OCI-LY7 (cell line): ENCODE measurements around the gene POU4F1. TPM values are rescaled to one million over a fixed set of nuclear protein-coding genes. Genes with fewer than 3 reads are reported as not detected.

ENCODE experiments used
- BruUV-seq: library from RNA; stranded (reverse); fragments of 400-500 nt; replicated peaks from 2 replicates; lab custom pipeline; 2021; lab: Mats Ljungman, UMichigan
- CTCF ChIA-PET: fragments of 300-600 bp; sonication (Branson Sonifier 250); formaldehyde crosslinking; loops from one replicate; lab custom pipeline; 2022; ENCODE audit warnings: antibody characterized with exemption; ENCODE audit not compliant: unreplicated experiment; lab: Charles Lee
- POLR2A ChIA-PET: fragments of 300-600 bp; sonication (Branson Sonifier 250); formaldehyde crosslinking; loops from one replicate; lab custom pipeline; 2022; ENCODE audit warnings: antibody characterized with exemption; lab: Charles Lee
- DNase-seq: peaks from one replicate; pipeline ENCODE4 v3.0.0-alpha.2; 2015; ENCODE audit warnings: low spot score
- H2AFZ ChIP-seq: fragments of 200-600 bp; sonication (generic), shearing (Covaris generic); 2 replicates; pipeline ENCODE4 v1.6.1; 2014; ENCODE audit warnings: mild to moderate bottlenecking, antibody characterized with exemption, low read length, moderate library complexity
- H3K27ac ChIP-seq: fragments of 200-600 bp; sonication (generic); 2 replicates; pipeline ENCODE4 v1.5.1; 2014; ENCODE audit warnings: mixed run types, low read depth, mild to moderate bottlenecking, moderate library complexity, low read length, inconsistent platforms; ENCODE audit not compliant: poor library complexity, severe bottlenecking
- H3K36me3 ChIP-seq: fragments of 200-600 bp; sonication (generic); 2 replicates; pipeline ENCODE4 v1.6.1; 2014; ENCODE audit warnings: mild to moderate bottlenecking, antibody characterized with exemption, low read length, moderate library complexity, mixed read lengths; ENCODE audit not compliant: insufficient read depth
- H3K4me1 ChIP-seq: fragments of 200-600 bp; sonication (generic); 2 replicates; pipeline ENCODE4 v1.5.1; 2014; ENCODE audit warnings: mild to moderate bottlenecking, low read length; ENCODE audit not compliant: insufficient read depth, poor library complexity, severe bottlenecking
- H3K4me2 ChIP-seq: fragments of 200-600 bp; sonication (generic); 2 replicates; pipeline ENCODE4 v1.6.1; 2014; ENCODE audit warnings: mild to moderate bottlenecking, low read length
- H3K4me3 ChIP-seq: fragments of 200-600 bp; sonication (generic); 2 replicates; pipeline ENCODE4 v1.5.1; 2014; ENCODE audit warnings: mild to moderate bottlenecking, low read depth, low read length; ENCODE audit not compliant: poor library complexity, severe bottlenecking
- H3K79me2 ChIP-seq: fragments of 200-600 bp; sonication (generic); 2 replicates; pipeline ENCODE4 v1.6.1; 2016; ENCODE audit warnings: low read depth, mild to moderate bottlenecking, low read length, moderate library complexity, mixed read lengths; ENCODE audit not compliant: insufficient read depth
- H3K9me2 ChIP-seq: fragments of 200-600 bp; sonication (generic); 2 replicates; pipeline ENCODE4 v1.6.1; 2016; ENCODE audit warnings: mild to moderate bottlenecking, low read length, mixed read lengths; ENCODE audit not compliant: insufficient read depth
- H3K9me3 ChIP-seq: fragments of 200-600 bp; sonication (generic); 2 replicates; pipeline ENCODE4 v1.6.1; 2014; ENCODE audit warnings: mild to moderate bottlenecking, mixed run types, low read length, mixed read lengths
- H4K20me1 ChIP-seq: fragments of 200-600 bp; sonication (generic); 2 replicates; pipeline ENCODE4 v1.6.1; 2014; ENCODE audit warnings: mild to moderate bottlenecking, antibody characterized with exemption, low read length, moderate library complexity, mixed read lengths; ENCODE audit not compliant: insufficient read depth
- EZH2phosphoT487 ChIP-seq: fragments of 200-600 bp; sonication (generic); IDR thresholded peaks from 2 replicates; pipeline ENCODE4 v1.6.1; 2018; ENCODE audit warnings: low read depth, borderline replicate concordance, mild to moderate bottlenecking, mixed run types, antibody characterized with exemption, low read length, moderate library complexity, mixed read lengths
- intact Hi-C: fragments of 100-400 bp; cut with micrococcal nuclease; formaldehyde crosslinking; loops from one replicate; pipeline ENCODE4 v1.10.0; 2022; ENCODE audit not compliant: unreplicated experiment
- total RNA-seq, 2 experiments: library from RNA; depleted of rRNA in 1 of 2; stranded (reverse); fragments of >200 nt in 1 of 2; shearing (Covaris generic) in 1 of 2; gene quantifications; 2 replicates each; pipeline ENCODE4 v1.2.3, GENCODE V29; 2014 to 2022
- TF ChIP-seq, protein P1 (sequence below): fragments of 200-600 bp; sonication (generic); conservative IDR thresholded peaks from 2 replicates; pipeline ENCODE4 v1.5.1; 2014; ENCODE audit warnings: mild to moderate bottlenecking, antibody characterized with exemption, low read length, moderate library complexity, mixed read lengths

POU4F1 gene
- total RNA-seq, 2 experiments from 2014 or later: 4.5 to 7.3 TPM

DNA sequence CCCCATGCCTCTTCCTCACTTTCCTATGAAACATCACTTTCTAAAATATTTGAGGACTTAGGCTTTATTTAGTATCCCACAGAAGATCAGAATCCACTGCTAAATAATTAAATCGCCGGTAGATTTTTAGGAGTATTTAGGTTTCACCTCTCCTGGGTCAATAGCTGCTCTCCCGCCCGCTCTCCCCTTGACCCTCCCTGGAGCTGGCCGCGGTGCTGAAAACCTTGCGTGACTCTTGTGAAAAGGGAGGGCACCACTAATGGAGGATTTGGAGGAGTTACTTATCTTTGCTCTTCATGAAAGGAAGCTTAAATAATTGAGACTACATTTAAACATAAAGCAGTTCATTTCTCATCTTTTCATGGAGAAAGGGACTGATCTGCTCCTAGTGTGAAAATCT is 14.1 kb downstream of the POU4F1 start:
- H3K27ac ChIP-seq: no peak overlapping the region
- H3K36me3 ChIP-seq: no peaks in the 10 kb centered on the region
- CTCF ChIA-PET: no interaction called here
- no peak overlapping the region for H3K4me3 ChIP-seq
- intact Hi-C loops: no loop called here
- no TSS peak for BruUV-seq
- H3K9me3 ChIP-seq: no peaks in the 10 kb centered on the region
- H3K4me2 ChIP-seq: no peak overlapping the region
- no peaks in the 10 kb centered on the region for H3K79me2 ChIP-seq
- no peaks in the 10 kb centered on the region for H3K9me2 ChIP-seq
- no peaks in the 10 kb centered on the region for H4K20me1 ChIP-seq
- POLR2A ChIA-PET: no interaction called here
- no peak overlapping the region for H2AFZ ChIP-seq
- peak; percentile 29 for DNase-seq
- H3K4me1 ChIP-seq: no peaks in the 10 kb centered on the region
- no peak for TF ChIP-seq EZH2phosphoT487
- TF ChIP-seq, protein P1, sequence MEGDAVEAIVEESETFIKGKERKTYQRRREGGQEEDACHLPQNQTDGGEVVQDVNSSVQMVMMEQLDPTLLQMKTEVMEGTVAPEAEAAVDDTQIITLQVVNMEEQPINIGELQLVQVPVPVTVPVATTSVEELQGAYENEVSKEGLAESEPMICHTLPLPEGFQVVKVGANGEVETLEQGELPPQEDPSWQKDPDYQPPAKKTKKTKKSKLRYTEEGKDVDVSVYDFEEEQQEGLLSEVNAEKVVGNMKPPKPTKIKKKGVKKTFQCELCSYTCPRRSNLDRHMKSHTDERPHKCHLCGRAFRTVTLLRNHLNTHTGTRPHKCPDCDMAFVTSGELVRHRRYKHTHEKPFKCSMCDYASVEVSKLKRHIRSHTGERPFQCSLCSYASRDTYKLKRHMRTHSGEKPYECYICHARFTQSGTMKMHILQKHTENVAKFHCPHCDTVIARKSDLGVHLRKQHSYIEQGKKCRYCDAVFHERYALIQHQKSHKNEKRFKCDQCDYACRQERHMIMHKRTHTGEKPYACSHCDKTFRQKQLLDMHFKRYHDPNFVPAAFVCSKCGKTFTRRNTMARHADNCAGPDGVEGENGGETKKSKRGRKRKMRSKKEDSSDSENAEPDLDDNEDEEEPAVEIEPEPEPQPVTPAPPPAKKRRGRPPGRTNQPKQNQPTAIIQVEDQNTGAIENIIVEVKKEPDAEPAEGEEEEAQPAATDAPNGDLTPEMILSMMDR: no peak

DNA sequence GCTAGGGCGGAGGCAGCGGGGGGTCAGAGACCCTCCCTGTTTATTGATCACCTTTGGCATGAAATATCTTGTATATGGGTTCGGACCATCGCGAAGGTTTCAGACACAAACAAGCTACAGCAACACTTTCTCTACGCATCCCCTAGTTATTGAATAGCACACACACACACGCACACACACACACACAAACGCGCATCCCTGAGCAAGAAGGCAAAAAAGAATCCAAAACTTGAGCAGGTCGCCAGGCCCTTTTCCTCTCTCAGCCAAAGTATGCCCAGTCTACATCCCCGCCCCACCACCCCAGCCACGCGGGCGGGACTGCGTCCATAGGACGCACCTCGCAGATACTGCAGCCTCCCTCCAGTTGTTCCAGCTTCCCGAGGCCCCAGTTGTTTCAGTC is 16.0 kb downstream of the POU4F1 start:
- no peak for DNase-seq
- CTCF ChIA-PET: no interaction called here
- H3K4me3 ChIP-seq: no peak overlapping the region
- POLR2A ChIA-PET: interaction anchor here (0.7 kb wide), 1 partner anchor 294 kb away, joined by 3 read pairs; no protein-coding TSS in a partner anchor
- H3K9me3 ChIP-seq: no peaks in the 10 kb centered on the region
- H3K4me2 ChIP-seq: no peak overlapping the region
- no peaks in the 10 kb centered on the region for H3K9me2 ChIP-seq
- BruUV-seq: no TSS peak
- H4K20me1 ChIP-seq: no peaks in the 10 kb centered on the region
- no peak overlapping the region for H3K27ac ChIP-seq
- no peak for TF ChIP-seq EZH2phosphoT487
- TF ChIP-seq, protein P1: no peak
- H3K36me3 ChIP-seq: no peaks in the 10 kb centered on the region
- H3K4me1 ChIP-seq: no peaks in the 10 kb centered on the region
- no peaks in the 10 kb centered on the region for H3K79me2 ChIP-seq
- H2AFZ ChIP-seq: no peak overlapping the region
- intact Hi-C loops: no loop called here

DNA sequence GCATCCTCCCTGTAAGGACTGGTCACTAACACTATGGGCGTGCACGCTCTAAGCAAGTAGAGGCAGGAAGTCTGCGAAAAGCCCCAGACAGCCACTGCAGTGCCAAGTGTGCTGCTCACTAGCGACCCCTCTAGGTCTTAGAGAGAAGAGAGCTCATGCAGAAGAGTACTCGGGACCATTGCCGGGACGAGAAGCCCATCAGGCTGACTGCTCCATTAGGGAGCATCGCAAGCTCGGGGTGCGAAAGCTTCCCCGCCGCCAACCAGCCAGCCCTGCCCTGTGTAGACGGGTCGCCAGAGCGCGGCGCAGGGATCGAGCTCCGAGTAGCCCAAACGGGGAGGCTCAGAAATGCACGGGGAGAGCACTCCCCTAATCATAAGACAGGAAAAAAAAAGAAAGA is 16.6 kb downstream of the POU4F1 start:
- CTCF ChIA-PET: no interaction called here
- no peak for DNase-seq
- no peak for TF ChIP-seq EZH2phosphoT487
- TF ChIP-seq, protein P1: peak; percentile 53

More for the DNA sequence above, 16.6 kb downstream of the POU4F1 start:
- Histone ChIP-seq H3K79me2 (no peaks in the 10 kb centered on the region), H3K36me3 (no peaks in the 10 kb centered on the region), H4K20me1 (no peaks in the 10 kb centered on the region), H2AFZ (no peak overlapping the region), H3K27ac (no peak overlapping the region), H3K4me2 (no peak overlapping the region), H3K9me3 (no peaks in the 10 kb centered on the region), H3K4me1 (no peaks in the 10 kb centered on the region), H3K9me2 (no peaks in the 10 kb centered on the region), H3K4me3 (no peak overlapping the region)
- POLR2A ChIA-PET: interaction anchor here (0.7 to 0.8 kb wide), 2 partner anchors 37 to 295 kb away, joined by 3 to 4 read pairs; no protein-coding TSS in a partner anchor
- intact Hi-C loops: no loop called here
- BruUV-seq: no TSS peak
